GM23338 (cell line): Measurements from ENCODE around the gene ZNF550. TPM values are rescaled to one million over a fixed set of nuclear protein-coding genes. Genes with fewer than 3 reads are reported as not detected.
A peak's percentile ranks its signal among the peaks of the same experiment; 100 is the strongest.

Source experiments
- ATAC-seq: fragments of 200-7000 bp; cut with Tn5 transposase; 3 replicates; pipeline ENCODE4 v1.9.1; 2020
- DNase-seq: peaks from one replicate; pipeline ENCODE4 v3.0.0-alpha.2; 2015; ENCODE audit warnings: low spot score
- H2AFZ ChIP-seq: fragments of 200-600 bp; sonication (generic); 2 replicates; pipeline ENCODE4 v1.8.0; 2016; ENCODE audit warnings: antibody characterized with exemption, mild to moderate bottlenecking, moderate library complexity
- H3F3A ChIP-seq: fragments of 200-600 bp; sonication (generic); replicated peaks from 2 replicates; pipeline ENCODE4 v1.8.0; 2017; ENCODE audit warnings: antibody characterized with exemption, mixed run types, low read depth
- H3K27ac ChIP-seq: fragments of 200-600 bp; sonication (generic); 2 replicates; pipeline ENCODE4 v1.6.1; 2016; ENCODE audit warnings: low read depth
- H3K27me3 ChIP-seq: fragments of 200-600 bp; sonication (generic); 2 replicates; pipeline ENCODE4 v1.8.0; 2016; ENCODE audit warnings: mild to moderate bottlenecking, mixed run types, moderate library complexity; ENCODE audit not compliant: insufficient read depth
- H3K36me3 ChIP-seq: fragments of 200-600 bp; sonication (generic); 2 replicates; pipeline ENCODE4 v1.8.0; 2016; ENCODE audit warnings: mild to moderate bottlenecking; ENCODE audit not compliant: insufficient read depth
- H3K4me1 ChIP-seq: fragments of 200-600 bp; sonication (generic); 2 replicates; pipeline ENCODE4 v1.8.0; 2016; ENCODE audit warnings: mild to moderate bottlenecking, moderate library complexity; ENCODE audit not compliant: insufficient read depth
- H3K4me2 ChIP-seq: fragments of 200-600 bp; sonication (generic); 2 replicates; pipeline ENCODE4 v1.7.1; 2017; ENCODE audit warnings: mixed run types
- H3K4me3 ChIP-seq: fragments of 200-600 bp; sonication (generic); 2 replicates; pipeline ENCODE4 v1.6.1; 2016; ENCODE audit warnings: mixed run types
- H3K79me2 ChIP-seq: fragments of 200-600 bp; sonication (generic); replicated peaks from 2 replicates; pipeline ENCODE4 v1.8.0; 2017; ENCODE audit warnings: mild to moderate bottlenecking; ENCODE audit not compliant: insufficient read depth
- H3K9me2 ChIP-seq: fragments of 200-600 bp; sonication (generic); 2 replicates; pipeline ENCODE4 v1.8.0; 2017; ENCODE audit not compliant: insufficient read depth
- H4K20me1 ChIP-seq: fragments of 200-600 bp; sonication (generic); replicated peaks from 2 replicates; pipeline ENCODE4 v1.8.0; 2017; ENCODE audit warnings: mild to moderate bottlenecking; ENCODE audit not compliant: insufficient read depth
- H3K27ac Mint-ChIP-seq: 2 replicates; pipeline ENCODE4 v1.8.0; 2020; ENCODE audit warnings: inconsistent platforms, mild to moderate bottlenecking, moderate library complexity, mixed read lengths
- H3K27me3 Mint-ChIP-seq: 3 replicates; pipeline ENCODE4 v1.8.0; 2022; ENCODE audit warnings: low read depth, mild to moderate bottlenecking, moderate library complexity, mixed read lengths, inconsistent platforms; ENCODE audit not compliant: insufficient read depth, poor library complexity
- H3K36me3 Mint-ChIP-seq: 3 replicates; pipeline ENCODE4 v1.8.0; 2021; ENCODE audit warnings: low read depth, mild to moderate bottlenecking, inconsistent platforms, moderate library complexity, mixed read lengths
- H3K4me1 Mint-ChIP-seq: 3 replicates; pipeline ENCODE4 v1.8.0; 2020; ENCODE audit warnings: mild to moderate bottlenecking, inconsistent platforms, mixed read lengths
- H3K4me3 Mint-ChIP-seq: 3 replicates; pipeline ENCODE4 v1.8.0; 2021; ENCODE audit warnings: moderate library complexity, mild to moderate bottlenecking, inconsistent platforms, mixed read lengths
- H3K9me3 Mint-ChIP-seq: 3 replicates; pipeline ENCODE4 v1.8.0; 2020; ENCODE audit warnings: moderate library complexity, mild to moderate bottlenecking, inconsistent platforms, mixed read lengths
- CREB1 ChIP-seq: fragments of 250-450 bp; sonication (Bioruptor Pico); IDR thresholded peaks from 2 replicates; pipeline ENCODE4 v1.5.0; 2020; ENCODE audit warnings: low read depth, mild to moderate bottlenecking, moderate library complexity
- NANOG ChIP-seq: IDR thresholded peaks from 2 replicates; pipeline ENCODE4 v1.6.1; 2016; ENCODE audit warnings: antibody characterized with exemption, borderline replicate concordance
- POLR2AphosphoS5 ChIP-seq: IDR thresholded peaks from 2 replicates; pipeline ENCODE4 v1.6.1; 2016; ENCODE audit warnings: antibody characterized with exemption, low read depth
- polyA plus RNA-seq: library from polyadenylated mRNA; unstranded; fragments of >200 nt; fragmentation: Nextera tagmentation; extraction: Ambion mirVana; gene quantifications from 2 replicates; pipeline ENCODE4 v1.2.1, GENCODE V29; 2016
- total RNA-seq: library from RNA; depleted of rRNA; stranded (reverse); fragments of >200 nt; shearing (Covaris generic); gene quantifications from 2 replicates; pipeline ENCODE4 v1.2.3, GENCODE V29; 2014
- TF ChIP-seq, protein P1 (sequence below), 2 experiments: fragments of 200-600 bp in 1 of 2; sonication (generic) in 1 of 2; conservative IDR thresholded peaks; 2 replicates each; pipeline versions ENCODE4 v1.5.1 to v1.6.1; 2016 to 2017; ENCODE audit warnings: antibody characterized with exemption in 2 of 2, low read depth in 2 of 2, mild to moderate bottlenecking in 2 of 2, moderate library complexity in 1 of 2
- TF ChIP-seq, protein P2 (sequence below): IDR thresholded peaks from one replicate; pipeline ENCODE4 v1.6.1; 2018; ENCODE audit warnings: antibody characterized with exemption; ENCODE audit not compliant: unreplicated experiment

ZNF550 gene
- total and polyA plus RNA-seq, 2 experiments from 2014 or later: 5.7 to 14.7 TPM

DNA sequence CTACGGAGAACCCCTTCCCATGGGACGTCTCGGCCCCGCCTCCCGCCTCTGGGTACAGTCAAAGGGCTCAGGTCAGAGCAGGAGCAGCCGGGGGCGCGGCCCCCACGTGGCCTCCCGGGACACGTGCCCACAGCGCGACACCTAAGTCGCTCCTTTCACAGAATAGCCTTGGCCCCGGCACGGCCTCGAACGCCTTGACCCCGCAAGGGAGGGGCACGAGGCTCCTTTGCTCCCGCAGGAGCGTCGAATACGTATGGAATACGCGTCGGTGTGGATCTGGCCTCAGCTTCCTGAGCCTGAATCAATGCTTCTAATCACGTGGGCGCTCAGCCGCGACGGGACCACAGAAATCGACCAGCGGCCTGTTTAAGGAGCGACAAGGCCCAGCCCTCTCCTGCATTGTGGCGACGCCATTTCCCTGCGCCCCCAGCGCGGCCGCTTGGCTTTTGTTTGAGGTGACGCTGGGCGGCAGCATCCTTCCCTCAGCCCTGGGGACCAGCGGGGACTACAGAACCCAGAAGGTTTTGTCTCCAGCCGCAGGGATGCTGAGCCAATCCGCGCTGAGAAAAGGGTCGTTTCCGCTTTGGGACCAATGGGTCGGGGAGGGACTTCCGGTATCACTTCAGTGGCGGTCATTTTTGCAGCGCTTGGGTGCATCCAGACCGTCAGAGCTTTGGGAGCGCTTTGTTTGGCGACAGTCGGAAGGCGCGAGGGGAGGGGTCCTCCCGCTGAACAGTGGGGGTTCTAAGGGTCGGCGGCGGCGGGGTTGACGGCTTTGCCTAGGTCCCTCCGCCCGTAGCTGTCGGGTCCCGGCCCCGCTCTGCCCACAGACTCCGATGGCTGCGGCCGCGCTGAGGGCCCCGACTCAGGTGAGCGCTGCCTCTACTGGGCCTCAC lies 24.1 kb upstream of the ZNF550 start, which contains the start of gene ZIK1 (continued):
- TF ChIP-seq, protein P1, sequence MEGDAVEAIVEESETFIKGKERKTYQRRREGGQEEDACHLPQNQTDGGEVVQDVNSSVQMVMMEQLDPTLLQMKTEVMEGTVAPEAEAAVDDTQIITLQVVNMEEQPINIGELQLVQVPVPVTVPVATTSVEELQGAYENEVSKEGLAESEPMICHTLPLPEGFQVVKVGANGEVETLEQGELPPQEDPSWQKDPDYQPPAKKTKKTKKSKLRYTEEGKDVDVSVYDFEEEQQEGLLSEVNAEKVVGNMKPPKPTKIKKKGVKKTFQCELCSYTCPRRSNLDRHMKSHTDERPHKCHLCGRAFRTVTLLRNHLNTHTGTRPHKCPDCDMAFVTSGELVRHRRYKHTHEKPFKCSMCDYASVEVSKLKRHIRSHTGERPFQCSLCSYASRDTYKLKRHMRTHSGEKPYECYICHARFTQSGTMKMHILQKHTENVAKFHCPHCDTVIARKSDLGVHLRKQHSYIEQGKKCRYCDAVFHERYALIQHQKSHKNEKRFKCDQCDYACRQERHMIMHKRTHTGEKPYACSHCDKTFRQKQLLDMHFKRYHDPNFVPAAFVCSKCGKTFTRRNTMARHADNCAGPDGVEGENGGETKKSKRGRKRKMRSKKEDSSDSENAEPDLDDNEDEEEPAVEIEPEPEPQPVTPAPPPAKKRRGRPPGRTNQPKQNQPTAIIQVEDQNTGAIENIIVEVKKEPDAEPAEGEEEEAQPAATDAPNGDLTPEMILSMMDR (conservative IDR thresholded peaks at IDR 0.05; ENCODE audit: low read depth in 2 of 2): peak in 1 of 2 experiments; percentile 26; a peak in 1 of 4 replicates
- TF ChIP-seq POLR2AphosphoS5 (peak; percentile 35; the same call in 1 of the 2 replicates), CREB1 (CRISPR knock-in tag) (peak; percentile 93), NANOG (no peak)

DNA sequence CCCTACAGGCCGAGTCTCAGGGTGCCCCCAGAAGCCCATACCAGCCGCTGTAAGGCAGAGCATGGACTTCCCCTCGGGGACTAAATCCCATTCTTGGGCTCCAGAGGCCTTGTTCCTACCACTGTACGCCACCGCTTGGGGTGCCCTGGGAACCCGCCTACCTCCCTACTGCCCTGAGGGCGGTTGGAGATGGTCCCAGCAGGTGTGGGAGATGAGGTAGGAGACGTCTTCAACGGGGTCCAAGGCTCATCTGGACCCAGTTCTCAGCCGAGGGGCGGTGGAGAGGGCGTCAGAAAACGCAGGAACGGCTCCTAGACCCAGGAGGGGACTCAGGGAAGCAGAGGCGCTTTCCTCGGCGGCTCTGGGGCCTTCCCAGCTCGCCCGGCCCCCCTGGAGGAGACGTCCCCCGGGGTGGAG lies 23.4 kb upstream of the ZNF550 start:
- H3F3A ChIP-seq: no peaks in the 10 kb centered on the region
- H3K4me1 ChIP-seq: peaks cover 11% of the 10 kb centered on the region
- Mint-ChIP-seq H3K36me3 (peaks cover 56% of the 10 kb centered on the region), H3K9me3 (peaks cover 77% of the 10 kb centered on the region), H3K27ac (no peak overlapping the region), H3K4me1 (peaks cover 11% of the 10 kb centered on the region), H3K4me3 (peak overlapping the region; percentile 95), H3K27me3 (peaks cover 18% of the 10 kb centered on the region)
- H3K4me2 ChIP-seq: peak overlapping the region; percentile 85
- TF ChIP-seq NANOG (no peak), POLR2AphosphoS5 (peak; percentile 59; the same call in 1 of the 2 replicates)
- TF ChIP-seq, protein P1 (conservative IDR thresholded peaks at IDR 0.05; ENCODE audit: low read depth in 2 of 2): no peak
- TF ChIP-seq, protein P2, sequence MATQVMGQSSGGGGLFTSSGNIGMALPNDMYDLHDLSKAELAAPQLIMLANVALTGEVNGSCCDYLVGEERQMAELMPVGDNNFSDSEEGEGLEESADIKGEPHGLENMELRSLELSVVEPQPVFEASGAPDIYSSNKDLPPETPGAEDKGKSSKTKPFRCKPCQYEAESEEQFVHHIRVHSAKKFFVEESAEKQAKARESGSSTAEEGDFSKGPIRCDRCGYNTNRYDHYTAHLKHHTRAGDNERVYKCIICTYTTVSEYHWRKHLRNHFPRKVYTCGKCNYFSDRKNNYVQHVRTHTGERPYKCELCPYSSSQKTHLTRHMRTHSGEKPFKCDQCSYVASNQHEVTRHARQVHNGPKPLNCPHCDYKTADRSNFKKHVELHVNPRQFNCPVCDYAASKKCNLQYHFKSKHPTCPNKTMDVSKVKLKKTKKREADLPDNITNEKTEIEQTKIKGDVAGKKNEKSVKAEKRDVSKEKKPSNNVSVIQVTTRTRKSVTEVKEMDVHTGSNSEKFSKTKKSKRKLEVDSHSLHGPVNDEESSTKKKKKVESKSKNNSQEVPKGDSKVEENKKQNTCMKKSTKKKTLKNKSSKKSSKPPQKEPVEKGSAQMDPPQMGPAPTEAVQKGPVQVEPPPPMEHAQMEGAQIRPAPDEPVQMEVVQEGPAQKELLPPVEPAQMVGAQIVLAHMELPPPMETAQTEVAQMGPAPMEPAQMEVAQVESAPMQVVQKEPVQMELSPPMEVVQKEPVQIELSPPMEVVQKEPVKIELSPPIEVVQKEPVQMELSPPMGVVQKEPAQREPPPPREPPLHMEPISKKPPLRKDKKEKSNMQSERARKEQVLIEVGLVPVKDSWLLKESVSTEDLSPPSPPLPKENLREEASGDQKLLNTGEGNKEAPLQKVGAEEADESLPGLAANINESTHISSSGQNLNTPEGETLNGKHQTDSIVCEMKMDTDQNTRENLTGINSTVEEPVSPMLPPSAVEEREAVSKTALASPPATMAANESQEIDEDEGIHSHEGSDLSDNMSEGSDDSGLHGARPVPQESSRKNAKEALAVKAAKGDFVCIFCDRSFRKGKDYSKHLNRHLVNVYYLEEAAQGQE: no peak
- H3K36me3 ChIP-seq: peaks cover 6% of the 10 kb centered on the region; the same call in 1 of the 2 replicates
- no peaks in the 10 kb centered on the region for H3K27me3 ChIP-seq
- peaks cover 18% of the 10 kb centered on the region for H3K9me2 ChIP-seq
- peak overlapping the region; percentile 94 for H3K4me3 ChIP-seq
- ATAC-seq (peak; percentile 13), DNase-seq (no peak)
- peak overlapping the region; percentile 94 for H2AFZ ChIP-seq
- H3K27ac ChIP-seq: peak overlapping the region; percentile 61; the same call in 1 of the 2 replicates
- H3K79me2 ChIP-seq: peaks cover 42% of the 10 kb centered on the region
- H4K20me1 ChIP-seq: peaks cover 3% of the 10 kb centered on the region
